HG03108 (cell line): Measurements from ENCODE around the gene BRD1.
"Not testable (repeated sequence)": the region's sequence is repeated elsewhere in the genome, so short reads cannot be mapped to it uniquely, and the experiment has no call there.

Source experiments
- ATAC-seq: cut with Tn5 transposase; IDR thresholded peaks from one replicate; pipeline ENCODE4 v1.9.1; 2021; ENCODE audit warnings: moderate library complexity; ENCODE audit not compliant: unreplicated experiment

The BRD1 gene

GRCh38 chr22:49827271-49827852, 311 bp downstream of the BRD1 start:
- ATAC-seq = no peak

GRCh38 chr22:49826603-49827270, 936 bp downstream of the BRD1 start:
- no peak for ATAC-seq

GRCh38 chr22:49825944-49826602, 1.6 kb downstream of the BRD1 start:
- no peak for ATAC-seq

GRCh38 chr22:49825436-49825835, 2.2 kb downstream of the BRD1 start:
- no peak for ATAC-seq

GRCh38 chr22:49824936-49825335, 2.7 kb downstream of the BRD1 start:
- no peak for ATAC-seq

GRCh38 chr22:49824185-49824925, 3.3 kb downstream of the BRD1 start:
- no peak for ATAC-seq

- ATAC-seq = no peak
Measured at GRCh38 chr22:49823289-49824045, 4.2 kb downstream of the BRD1 start.

- not testable (repeated sequence) for ATAC-seq
Measured at GRCh38 chr22:49821741-49822140, 5.9 kb downstream of the BRD1 start.

GRCh38 chr22:49820984-49821383, 6.7 kb downstream of the BRD1 start:
- no peak for ATAC-seq

- ATAC-seq = no peak
Measured at GRCh38 chr22:49817359-49817758, 10.3 kb downstream of the BRD1 start.

- ATAC-seq = no peak
Measured at GRCh38 chr22:49815641-49816091, 12.0 kb downstream of the BRD1 start.

- ATAC-seq = no peak
Measured at GRCh38 chr22:49814856-49815255, 12.8 kb downstream of the BRD1 start.

- ATAC-seq = no peak
Measured at GRCh38 chr22:49814164-49814686, 13.4 kb downstream of the BRD1 start.

- ATAC-seq = no peak
Measured at GRCh38 chr22:49812838-49813237, 14.8 kb downstream of the BRD1 start.

GRCh38 chr22:49811020-49811791, 16.5 kb downstream of the BRD1 start:
- ATAC-seq = no peak

- no peak for ATAC-seq
Measured at GRCh38 chr22:49810363-49811019, 17.2 kb downstream of the BRD1 start.

GRCh38 chr22:49807780-49808708, 19.6 kb downstream of the BRD1 start:
- ATAC-seq = no peak

GRCh38 chr22:49807129-49807528, 20.5 kb downstream of the BRD1 start:
- no peak for ATAC-seq
